GM21423 (cell line): ENCODE measurements around the gene ELP2.
"Not testable (repeated sequence)": the region's sequence is repeated elsewhere in the genome, so short reads cannot be mapped to it uniquely, and the experiment has no call there.

ENCODE experiments used
- ATAC-seq: cut with Tn5 transposase; IDR thresholded peaks from one replicate; pipeline ENCODE4 v1.9.1; 2021; ENCODE audit warnings: mild to moderate bottlenecking, moderate library complexity; ENCODE audit not compliant: unreplicated experiment

The ELP2 gene

GRCh38 chr18:36155851-36156757 is 26.4 kb downstream of the ELP2 start:
- ATAC-seq: no peak

- ATAC-seq: no peak
Measured at GRCh38 chr18:36157441-36157840, 27.7 kb downstream of the ELP2 start.

GRCh38 chr18:36158266-36158867 is 28.7 kb downstream of the ELP2 start:
- ATAC-seq: no peak

- no peak for ATAC-seq
Measured at GRCh38 chr18:36160959-36161371, 31.3 kb downstream of the ELP2 start.

- no peak for ATAC-seq
Measured at GRCh38 chr18:36162981-36163380, 33.3 kb downstream of the ELP2 start.

GRCh38 chr18:36167692-36168218 is 38.1 kb downstream of the ELP2 start:
- no peak for ATAC-seq

- not testable (repeated sequence) for ATAC-seq
Measured at GRCh38 chr18:36168296-36168695, 38.6 kb downstream of the ELP2 start.

GRCh38 chr18:36169938-36170337 is 40.2 kb downstream of the ELP2 start:
- no peak for ATAC-seq

GRCh38 chr18:36175481-36175880 is 45.8 kb downstream of the ELP2 start:
- ATAC-seq: no peak

GRCh38 chr18:36176177-36176584 is 46.5 kb downstream of the ELP2 start:
- ATAC-seq: no peak

- ATAC-seq: no peak
Measured at GRCh38 chr18:36176711-36177110, 47.0 kb downstream of the ELP2 start.

GRCh38 chr18:36177913-36178312 is 48.2 kb downstream of the ELP2 start:
- ATAC-seq: no peak

GRCh38 chr18:36179562-36180355 is 50.1 kb downstream of the ELP2 start:
- ATAC-seq: no peak

- ATAC-seq: no peak
Measured at GRCh38 chr18:36181441-36181840, 51.7 kb downstream of the ELP2 start.

GRCh38 chr18:36181898-36182506 is 52.3 kb downstream of the ELP2 start:
- no peak for ATAC-seq

- no peak for ATAC-seq
Measured at GRCh38 chr18:36183033-36183432, 53.3 kb downstream of the ELP2 start.

GRCh38 chr18:36183987-36184386 is 54.3 kb downstream of the ELP2 start:
- no peak for ATAC-seq

GRCh38 chr18:36185157-36185556 is 55.5 kb downstream of the ELP2 start:
- no peak for ATAC-seq

- ATAC-seq: no peak
Measured at GRCh38 chr18:36185901-36186460, 56.3 kb downstream of the ELP2 start.

- no peak for ATAC-seq
Measured at GRCh38 chr18:36186461-36187192, 56.9 kb downstream of the ELP2 start.
